Bronchial epithelial cell (primary cell): ENCODE data around the gene MYRIP. TPM values are rescaled to one million over a fixed set of nuclear protein-coding genes. Genes with fewer than 3 reads are reported as not detected.

Experiments used
- DNase-seq: peaks from one replicate; pipeline ENCODE4 v3.0.0-alpha.2; 2010; ENCODE audit warnings: low read depth
- FAIRE-seq: peaks from 2 replicates; lab custom pipeline; 2011; peaks lifted over from hg19 to GRCh38; lab: Jason Lieb, UNC
- H3K27me3 ChIP-seq: 2 replicates; pipeline ENCODE4 v1.5.1; 2011; ENCODE audit warnings: low read length; ENCODE audit not compliant: control insufficient read depth, insufficient read depth
- H3K36me3 ChIP-seq: 2 replicates; pipeline ENCODE4 v1.5.1; 2011; ENCODE audit warnings: low read length; ENCODE audit not compliant: control insufficient read depth, insufficient read depth
- H3K4me3 ChIP-seq: 2 replicates; pipeline ENCODE4 v1.5.1; 2011; ENCODE audit warnings: mild to moderate bottlenecking, low read depth, low read length, control low read depth
- CTCF ChIP-seq: IDR thresholded peaks from 2 replicates; pipeline ENCODE4 v1.5.1; 2011; ENCODE audit warnings: mild to moderate bottlenecking, moderate library complexity, low read length, control low read depth, inconsistent platforms; ENCODE audit not compliant: insufficient read depth, severe bottlenecking
- total RNA-seq: library from RNA; depleted of rRNA; stranded (reverse); fragments of >200 nt; gene quantifications from 2 replicates; pipeline ENCODE4 v1.2.1, GENCODE V29; 2014

The MYRIP gene
- total RNA-seq, 1 donor from 2014 or later: not detected

DNA sequence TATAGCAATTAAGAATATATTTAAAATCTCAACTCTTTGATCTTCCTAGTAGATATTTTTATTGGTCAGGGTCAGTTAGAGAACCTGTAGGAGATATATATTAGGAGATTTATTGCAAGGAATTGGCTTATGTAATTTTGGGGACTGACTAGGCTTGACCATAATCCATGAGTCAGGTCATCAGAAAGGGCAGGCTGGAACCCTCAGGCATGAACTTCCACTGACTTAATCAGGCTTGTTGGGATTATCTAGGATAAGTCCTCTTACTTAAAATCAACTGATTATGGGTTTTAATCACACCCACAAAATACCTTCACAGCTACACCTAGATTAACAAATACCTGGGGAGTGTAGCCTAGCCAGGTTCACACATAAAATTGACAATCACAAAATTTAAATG, 156.1 kb downstream of the MYRIP start:
- TF ChIP-seq CTCF: no peak
- Histone ChIP-seq H3K36me3 (no peaks in the 10 kb centered on the region), H3K27me3 (no peaks in the 10 kb centered on the region), H3K4me3 (no peak overlapping the region)
- FAIRE-seq (no peak), DNase-seq (no peak)

GRCh38 chr3:39965997-39966396, 156.6 kb downstream of the MYRIP start:
- no peaks in the 10 kb centered on the region for H3K27me3 ChIP-seq
- DNase-seq: no peak
- H3K36me3 ChIP-seq: no peaks in the 10 kb centered on the region
- TF ChIP-seq CTCF: no peak
- no peak for FAIRE-seq
- no peak overlapping the region for H3K4me3 ChIP-seq

- no peak for TF ChIP-seq CTCF
- Histone ChIP-seq H3K4me3 (no peak overlapping the region), H3K36me3 (no peaks in the 10 kb centered on the region), H3K27me3 (no peaks in the 10 kb centered on the region)
- DNase-seq: no peak
- no peak for FAIRE-seq
Observed at GRCh38 chr3:39970982-39971381, 161.6 kb downstream of the MYRIP start.

DNA sequence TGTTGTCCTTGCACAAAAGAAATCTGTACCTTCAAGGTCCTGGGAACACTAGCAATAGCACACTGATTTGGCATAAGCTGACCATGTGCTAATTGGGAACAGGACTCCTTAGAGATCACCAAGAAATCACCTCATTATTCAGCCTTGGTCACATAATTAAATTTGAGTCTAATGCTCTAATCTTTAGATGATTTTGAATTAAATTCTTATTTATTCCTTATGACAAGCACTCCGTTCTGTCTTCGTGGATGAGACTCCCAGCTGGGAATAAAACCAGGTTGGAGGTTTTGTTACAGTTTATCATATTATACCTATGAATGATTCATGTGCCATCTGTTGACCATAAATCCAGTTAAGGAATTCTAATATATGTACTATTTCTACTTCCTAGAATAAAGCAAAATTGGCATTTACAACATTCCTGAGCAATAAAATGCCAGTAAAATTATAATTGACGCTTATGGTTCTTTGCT, 162.2 kb downstream of the MYRIP start:
- FAIRE-seq: no peak
- DNase-seq: no peak
- TF ChIP-seq CTCF: no peak
- Histone ChIP-seq H3K27me3 (no peaks in the 10 kb centered on the region), H3K4me3 (no peak overlapping the region), H3K36me3 (no peaks in the 10 kb centered on the region)

DNA sequence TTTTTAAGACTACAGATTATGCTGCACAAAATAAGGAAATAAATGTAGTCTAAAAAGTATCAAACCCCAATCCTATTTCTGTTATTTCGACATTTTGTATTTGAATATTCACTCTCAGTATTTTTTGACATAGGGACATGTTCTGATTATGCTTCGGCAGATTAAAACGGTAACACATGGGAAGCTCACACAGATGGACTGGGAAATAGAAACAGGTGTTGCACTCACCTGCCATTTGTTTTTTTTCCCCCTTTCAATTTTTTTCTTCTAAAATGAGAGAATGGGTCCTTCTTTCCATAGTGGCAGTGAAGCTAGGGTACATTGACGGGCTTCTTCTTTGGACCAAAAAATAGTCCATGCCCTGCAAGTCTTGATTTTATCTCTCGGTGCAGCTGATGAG, 163.1 kb downstream of the MYRIP start:
- TF ChIP-seq CTCF: no peak
- no peak overlapping the region for H3K4me3 ChIP-seq
- no peak for DNase-seq
- H3K36me3 ChIP-seq: no peaks in the 10 kb centered on the region
- no peak for FAIRE-seq
- no peaks in the 10 kb centered on the region for H3K27me3 ChIP-seq

GRCh38 chr3:39977058-39977794, 167.8 kb downstream of the MYRIP start:
- peaks cover 2% of the 10 kb centered on the region for H3K27me3 ChIP-seq
- H3K4me3 ChIP-seq: no peak overlapping the region
- DNase-seq: no peak
- no peak for FAIRE-seq
- no peaks in the 10 kb centered on the region for H3K36me3 ChIP-seq
- TF ChIP-seq CTCF: no peak
